GM12892 (cell line): ENCODE data around the gene SOX8.

Experiments used
- DNase-seq: peaks from one replicate; pipeline ENCODE4 v3.0.0; 2011; ENCODE audit not compliant: insufficient read length
- FAIRE-seq: peaks from 2 replicates; lab custom pipeline; 2011; peaks lifted over from hg19 to GRCh38; lab: Jason Lieb, UNC
- POLR2A ChIP-seq: IDR thresholded peaks from 2 replicates; pipeline ENCODE4 v1.6.1; 2011; ENCODE audit warnings: low read depth, low read length, control low read depth
- POLR2AphosphoS5 ChIP-seq: IDR thresholded peaks from 2 replicates; pipeline ENCODE4 v1.6.1; 2011; ENCODE audit warnings: low read depth, low read length, control low read depth
- TAF1 ChIP-seq: IDR thresholded peaks from 2 replicates; pipeline ENCODE4 v1.6.1; 2011; ENCODE audit warnings: low read depth, mild to moderate bottlenecking, control low read depth, low read length, borderline replicate concordance

Gene SOX8

GRCh38 chr16:962901-963814, 18.4 kb upstream of the SOX8 start:
- no peak for DNase-seq
- TF ChIP-seq POLR2A (no peak), TAF1 (no peak), POLR2AphosphoS5 (no peak)
- no peak for FAIRE-seq

GRCh38 chr16:963913-964312, 17.7 kb upstream of the SOX8 start:
- TF ChIP-seq TAF1, result no peak
- no peak for TF ChIP-seq POLR2A
- TF ChIP-seq POLR2AphosphoS5, result no peak
- no peak for FAIRE-seq

DNA sequence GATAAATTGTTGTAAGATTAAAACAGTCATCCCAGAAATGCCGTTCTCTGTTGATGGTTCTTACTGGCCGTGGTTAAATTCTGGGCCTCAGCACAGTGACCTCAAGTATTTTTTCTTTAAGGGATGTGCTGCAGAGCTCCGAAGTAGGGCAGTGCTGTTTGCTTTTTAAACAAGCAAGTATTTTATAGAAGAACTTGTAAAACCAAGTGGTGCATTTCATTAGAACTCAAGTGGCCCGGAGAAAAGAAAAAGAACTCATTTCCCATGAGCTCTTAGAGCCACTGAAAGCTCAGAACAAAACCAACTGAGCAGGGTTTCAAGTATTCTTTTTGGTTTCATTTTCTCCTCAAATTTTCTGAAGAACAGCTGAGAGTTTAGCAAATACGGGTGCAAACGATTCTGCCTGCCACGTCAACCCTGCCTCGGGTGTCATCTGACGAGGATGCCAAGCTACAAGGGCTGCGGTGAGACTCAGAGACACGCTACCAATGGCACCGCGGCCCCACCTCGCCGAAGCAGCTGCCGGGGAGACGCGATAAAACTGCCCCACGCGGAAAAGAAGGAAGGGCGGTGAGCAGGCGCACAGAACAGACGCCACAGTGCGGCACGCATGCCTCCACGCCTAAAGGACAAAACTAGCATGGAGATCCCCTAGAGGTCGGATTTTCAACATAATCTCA, 17.1 kb upstream of the SOX8 start:
- TF ChIP-seq POLR2AphosphoS5 (no peak), POLR2A (no peak), TAF1 (no peak)
- no peak for DNase-seq
- FAIRE-seq, result no peak

More at GRCh38 chr16:963913-964312, 17.7 kb upstream of the SOX8 start:
- no peak for DNase-seq

GRCh38 chr16:965036-965395, 16.6 kb upstream of the SOX8 start:
- FAIRE-seq (no peak), DNase-seq (no peak)
- TF ChIP-seq TAF1 (no peak), POLR2AphosphoS5 (no peak), POLR2A (no peak)

GRCh38 chr16:965487-965886, 16.1 kb upstream of the SOX8 start:
- FAIRE-seq, result no peak
- TF ChIP-seq TAF1 (no peak), POLR2A (no peak), POLR2AphosphoS5 (no peak)
- DNase-seq, result no peak

DNA sequence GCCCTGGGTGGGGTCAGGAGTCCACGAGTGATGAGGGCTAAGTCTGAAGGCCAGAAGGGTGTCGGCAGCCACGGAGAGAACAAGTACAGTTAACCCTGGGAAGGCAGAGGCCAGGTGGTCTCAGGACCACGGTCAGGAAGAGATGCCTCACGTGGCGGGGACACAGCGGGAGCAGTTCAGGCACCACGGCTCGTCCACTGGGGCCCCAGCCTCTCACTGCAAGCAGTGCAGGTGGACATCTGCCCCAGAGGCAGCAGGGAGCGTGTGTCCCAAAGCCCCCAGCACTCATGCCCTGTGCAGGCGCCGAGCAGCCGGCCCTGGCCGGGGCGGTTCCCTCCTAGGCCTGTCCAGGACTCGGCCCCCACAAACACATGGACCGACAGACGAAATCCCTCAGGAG, 15.5 kb upstream of the SOX8 start:
- DNase-seq (no peak), FAIRE-seq (no peak)
- TF ChIP-seq POLR2A (no peak), POLR2AphosphoS5 (no peak), TAF1 (no peak)

- DNase-seq, result no peak
- TF ChIP-seq POLR2AphosphoS5 (no peak), TAF1 (no peak), POLR2A (no peak)
- FAIRE-seq, result no peak
Observed at GRCh38 chr16:966505-966904, 15.1 kb upstream of the SOX8 start.

DNA sequence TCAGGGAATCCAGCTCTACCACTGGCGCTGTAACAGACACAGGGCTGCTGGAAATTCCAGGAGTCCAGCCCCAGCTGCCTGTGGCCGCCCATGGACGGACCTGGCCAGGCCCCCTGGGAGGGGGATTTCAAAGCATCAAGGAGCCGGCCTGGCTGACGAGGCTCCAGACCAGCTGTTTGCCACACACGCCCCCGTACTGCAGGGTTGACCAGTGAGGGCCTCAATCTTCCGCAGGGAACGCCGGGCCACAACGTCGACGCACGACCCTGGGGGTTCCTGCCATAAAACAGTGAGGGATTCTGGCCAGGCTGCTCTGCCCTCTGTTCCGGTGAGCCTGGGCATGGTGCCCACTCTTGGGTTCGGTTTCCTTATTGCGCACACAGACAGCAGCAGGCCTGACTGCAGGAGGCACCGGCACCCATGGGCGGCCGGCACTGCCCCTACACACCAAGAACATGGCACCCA, 14.5 kb upstream of the SOX8 start:
- FAIRE-seq (no peak), DNase-seq (no peak)
- no peak for TF ChIP-seq TAF1
- no peak for TF ChIP-seq POLR2A
- TF ChIP-seq POLR2AphosphoS5, result no peak

DNA sequence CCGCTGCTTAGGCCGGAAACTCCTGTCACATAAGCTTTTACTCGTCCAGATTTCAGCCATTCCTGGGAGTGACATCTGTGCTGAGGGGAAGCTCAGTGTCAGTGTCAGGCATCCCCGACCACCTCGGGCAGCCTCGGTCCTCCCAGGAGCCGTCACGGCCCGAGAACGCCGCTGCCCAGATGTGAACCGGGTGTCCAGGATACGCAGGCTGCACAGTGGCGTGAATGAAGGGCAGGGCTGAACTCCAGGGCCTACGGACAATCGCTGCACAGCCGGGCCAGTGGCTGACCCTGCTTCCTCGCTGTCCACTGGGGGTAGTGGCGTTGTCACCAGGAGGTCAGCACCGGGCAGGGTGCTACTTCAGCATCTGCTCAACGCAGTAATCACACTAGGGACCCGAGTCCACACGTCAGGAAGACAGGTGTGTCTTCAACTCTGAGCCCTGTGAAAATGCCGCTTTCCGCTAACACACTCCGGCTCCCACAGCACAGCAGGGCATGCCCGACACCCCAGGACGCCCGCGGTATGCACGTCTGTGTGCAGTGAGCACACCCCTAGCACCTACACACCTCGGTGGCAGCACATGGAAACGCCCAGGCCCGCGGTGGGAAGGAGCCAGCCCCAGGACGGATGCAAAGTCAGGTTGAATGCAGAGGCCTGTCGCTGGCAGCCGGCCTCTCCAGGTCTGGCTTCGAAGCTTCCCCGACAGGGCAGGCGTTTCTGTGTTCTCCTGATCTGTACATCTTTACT, 13.8 kb upstream of the SOX8 start:
- FAIRE-seq (no peak), DNase-seq (no peak)
- TF ChIP-seq TAF1 (no peak), POLR2AphosphoS5 (no peak), POLR2A (no peak)

DNA sequence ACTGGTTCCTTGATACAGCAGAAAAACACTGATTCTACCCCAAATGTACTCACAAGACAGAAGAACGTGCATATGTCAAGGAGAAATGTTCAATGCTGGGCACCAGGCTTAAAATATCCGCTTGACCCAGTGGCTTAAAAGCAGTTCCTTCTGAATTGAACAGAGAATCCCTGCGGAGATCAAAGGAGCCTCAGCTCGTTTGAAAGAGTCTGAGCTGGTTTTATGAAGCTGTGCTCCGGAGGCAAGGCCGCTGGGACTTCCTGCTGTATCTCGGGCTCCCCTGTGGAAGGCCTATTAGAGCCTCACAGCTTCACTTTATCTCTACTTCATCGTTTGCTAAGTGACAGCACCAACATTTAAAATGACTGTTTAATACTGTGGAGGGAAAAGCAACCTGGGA, 12.9 kb upstream of the SOX8 start:
- FAIRE-seq (no peak), DNase-seq (no peak)
- TF ChIP-seq POLR2A (no peak), POLR2AphosphoS5 (no peak), TAF1 (no peak)

DNA sequence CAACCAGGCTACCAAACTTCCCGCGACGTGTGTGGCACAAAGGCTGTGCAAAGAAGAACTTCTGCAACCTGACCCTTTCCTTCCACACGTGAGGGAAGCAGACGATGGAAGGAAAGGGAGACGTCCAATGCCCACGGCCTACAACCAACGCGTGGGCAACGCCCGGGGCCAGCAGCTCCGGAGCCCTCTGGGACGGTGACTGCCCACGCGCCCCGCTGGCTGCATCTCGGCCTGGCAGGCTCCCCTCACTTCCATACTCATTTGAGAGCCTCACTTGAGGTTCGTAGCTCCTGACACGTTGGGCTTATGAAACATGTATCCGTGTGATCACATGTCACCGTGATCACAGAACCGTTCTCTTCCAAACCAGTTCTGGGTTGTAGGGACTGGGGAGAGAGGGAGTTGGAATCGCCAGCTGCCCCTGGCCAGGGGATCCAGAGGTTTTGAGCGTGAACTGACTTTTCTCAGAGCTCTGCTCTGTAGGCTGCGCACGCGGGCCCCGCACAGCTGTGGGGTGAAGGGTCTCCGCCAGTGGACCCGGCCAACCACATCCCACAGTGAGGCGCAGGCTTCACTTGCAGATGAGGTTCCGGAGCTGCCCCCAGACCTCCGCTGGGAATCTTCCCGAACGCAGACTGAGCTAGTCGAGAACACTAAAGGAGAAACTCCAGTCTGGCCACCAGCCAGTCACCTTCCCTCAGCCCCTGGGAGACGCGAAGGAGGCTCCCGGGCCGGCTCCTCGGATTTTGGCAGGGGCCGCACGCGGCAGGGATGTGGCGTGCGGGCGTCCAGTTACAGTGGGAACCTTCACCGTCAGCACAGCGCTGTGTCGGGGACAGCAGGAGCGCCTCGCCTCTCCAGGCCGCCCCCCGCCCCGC, 11.8 kb upstream of the SOX8 start:
- no peak for FAIRE-seq
- DNase-seq, result no peak
- TF ChIP-seq POLR2AphosphoS5 (no peak), POLR2A (no peak)
